ENCODE results near the gene PAPPA2. TPM values are rescaled to one million over a fixed set of nuclear protein-coding genes. Genes with fewer than 3 reads are reported as not detected.

PAPPA2 gene
- total RNA-seq, 2 donors from 2014 or later: 1.3 TPM; not detected in 1

- Histone ChIP-seq H3K27ac (ENCODE audit: low read depth, low read length) (no peak overlapping the region), H3K9ac (ENCODE audit: extremely low read depth, low read length, poor library complexity, severe bottlenecking) (no peak overlapping the region), H3K36me3 (ENCODE audit: control insufficient read depth, insufficient read depth, low read length) (no peaks in the 10 kb centered on the region), H3K4me3 (ENCODE audit: low read length) (no peak overlapping the region), H3K27me3 (ENCODE audit: control insufficient read depth, insufficient read depth, low read length, poor library complexity, severe bottlenecking) (no peaks in the 10 kb centered on the region), H3K9me3 (ENCODE audit: control insufficient read depth, low read length) (no peaks in the 10 kb centered on the region), H3K4me1 (ENCODE audit: control insufficient read depth, insufficient read depth, low read length) (no peaks in the 10 kb centered on the region)
- H3K27ac Mint-ChIP-seq: no peak overlapping the region
- H3K27me3 Mint-ChIP-seq (ENCODE audit: insufficient read depth): peaks cover 3% of the 10 kb centered on the region
- no peaks in the 10 kb centered on the region for H3K36me3 Mint-ChIP-seq (ENCODE audit: low read depth)
- H3K9me3 Mint-ChIP-seq: no peaks in the 10 kb centered on the region
- no peak for TF ChIP-seq CTCF (conservative IDR thresholded peaks at IDR 0.05)
- no peak overlapping the region for H3K4me3 Mint-ChIP-seq
- WGBS, 2 experiments (ENCODE audit: insufficient coverage in 1 of 2, insufficient read length in 1 of 2): 88% methylated on average over 2 of the region's 2 CpGs; no CpG with 5 or more reads in 1 of the 2 experiments
- no peaks in the 10 kb centered on the region for H3K4me1 Mint-ChIP-seq
- DNase-seq: no peak
These were observed 73.6 kb downstream of the PAPPA2 start for GRCh38 chr1:176536588-176536987.

- Histone ChIP-seq H3K36me3 (ENCODE audit: control insufficient read depth, insufficient read depth, low read length) (no peaks in the 10 kb centered on the region), H3K9ac (ENCODE audit: extremely low read depth, low read length, poor library complexity, severe bottlenecking) (no peak overlapping the region), H3K27ac (ENCODE audit: low read depth, low read length) (no peak overlapping the region), H3K9me3 (ENCODE audit: control insufficient read depth, low read length) (no peaks in the 10 kb centered on the region), H3K4me1 (ENCODE audit: control insufficient read depth, insufficient read depth, low read length) (no peaks in the 10 kb centered on the region), H3K27me3 (ENCODE audit: control insufficient read depth, insufficient read depth, low read length, poor library complexity, severe bottlenecking) (no peaks in the 10 kb centered on the region), H3K4me3 (ENCODE audit: low read length) (no peak overlapping the region)
- WGBS, 2 experiments (ENCODE audit: insufficient coverage in 1 of 2, insufficient read length in 1 of 2): 88 to 91% methylated on average over 4 to 6 of the region's 6 CpGs
- no peak for TF ChIP-seq CTCF (conservative IDR thresholded peaks at IDR 0.05)
- H3K4me3 Mint-ChIP-seq: no peak overlapping the region
- H3K27ac Mint-ChIP-seq: no peak overlapping the region
- DNase-seq: no peak
- H3K27me3 Mint-ChIP-seq (ENCODE audit: insufficient read depth): peaks cover 3% of the 10 kb centered on the region
- no peaks in the 10 kb centered on the region for H3K9me3 Mint-ChIP-seq
- no peaks in the 10 kb centered on the region for H3K4me1 Mint-ChIP-seq
- H3K36me3 Mint-ChIP-seq (ENCODE audit: low read depth): no peaks in the 10 kb centered on the region
These were observed 76.0 kb downstream of the PAPPA2 start for GRCh38 chr1:176539018-176539417.

GRCh38 chr1:176540428-176540827 lies 77.5 kb downstream of the PAPPA2 start:
- WGBS, 2 experiments (ENCODE audit: insufficient coverage in 1 of 2, insufficient read length in 1 of 2): 86 to 97% methylated on average over 1 of the region's 1 CpG
- Histone ChIP-seq H3K27me3 (ENCODE audit: control insufficient read depth, insufficient read depth, low read length, poor library complexity, severe bottlenecking) (no peaks in the 10 kb centered on the region), H3K9ac (ENCODE audit: extremely low read depth, low read length, poor library complexity, severe bottlenecking) (no peak overlapping the region), H3K36me3 (ENCODE audit: control insufficient read depth, insufficient read depth, low read length) (no peaks in the 10 kb centered on the region), H3K27ac (ENCODE audit: low read depth, low read length) (no peak overlapping the region), H3K4me3 (ENCODE audit: low read length) (no peak overlapping the region), H3K4me1 (ENCODE audit: control insufficient read depth, insufficient read depth, low read length) (no peaks in the 10 kb centered on the region), H3K9me3 (ENCODE audit: control insufficient read depth, low read length) (no peaks in the 10 kb centered on the region)
- DNase-seq: no peak
- H3K4me3 Mint-ChIP-seq: no peak overlapping the region
- no peaks in the 10 kb centered on the region for H3K9me3 Mint-ChIP-seq
- no peaks in the 10 kb centered on the region for H3K36me3 Mint-ChIP-seq (ENCODE audit: low read depth)
- H3K4me1 Mint-ChIP-seq: no peaks in the 10 kb centered on the region
- no peak for TF ChIP-seq CTCF (conservative IDR thresholded peaks at IDR 0.05)
- H3K27ac Mint-ChIP-seq: no peak overlapping the region
- H3K27me3 Mint-ChIP-seq (ENCODE audit: insufficient read depth): no peaks in the 10 kb centered on the region

Data from endodermal cell (in vitro differentiated cells).